Measurements from ENCODE around the gene CAP2. TPM values are rescaled to one million over a fixed set of nuclear protein-coding genes. Genes with fewer than 3 reads are reported as not detected.

The CAP2 gene
- total RNA-seq, 1 donor from 2014 or later: 21.8 TPM

- no peak for TF ChIP-seq CTCF (conservative IDR thresholded peaks at IDR 0.05)
- no peak for DNase-seq (ENCODE audit: low read depth, low spot score)
- no peaks in the 10 kb centered on the region for H3K36me3 Mint-ChIP-seq (ENCODE audit: low read depth)
- H3K27ac Mint-ChIP-seq (ENCODE audit: unreplicated experiment): no peak overlapping the region
- H3K4me1 Mint-ChIP-seq: peaks cover 15% of the 10 kb centered on the region
- peaks cover 3% of the 10 kb centered on the region for H3K9me3 Mint-ChIP-seq
- H3K27me3 Mint-ChIP-seq (ENCODE audit: low read depth): no peaks in the 10 kb centered on the region
- H3K4me3 Mint-ChIP-seq: no peak overlapping the region
These were observed 4.0 kb upstream of the CAP2 start for GRCh38 chr6:17389274-17389847.

GRCh38 chr6:17390276-17390675 is 3.1 kb upstream of the CAP2 start:
- peaks cover 3% of the 10 kb centered on the region for H3K9me3 Mint-ChIP-seq

GRCh38 chr6:17391976-17392375 is 1.4 kb upstream of the CAP2 start:
- no peaks in the 10 kb centered on the region for H3K27me3 Mint-ChIP-seq (ENCODE audit: low read depth)
- peak overlapping the region; percentile 95 for H3K4me3 Mint-ChIP-seq
- H3K4me1 Mint-ChIP-seq: peaks cover 23% of the 10 kb centered on the region
- no peak overlapping the region for H3K27ac Mint-ChIP-seq (ENCODE audit: unreplicated experiment)
- no peak for DNase-seq (ENCODE audit: low read depth, low spot score)
- no peak for TF ChIP-seq CTCF (conservative IDR thresholded peaks at IDR 0.05)
- no peaks in the 10 kb centered on the region for H3K36me3 Mint-ChIP-seq (ENCODE audit: low read depth)
- peaks cover 3% of the 10 kb centered on the region for H3K9me3 Mint-ChIP-seq

More at GRCh38 chr6:17390276-17390675, 3.1 kb upstream of the CAP2 start:
- no peaks in the 10 kb centered on the region for H3K27me3 Mint-ChIP-seq (ENCODE audit: low read depth)
- TF ChIP-seq CTCF (conservative IDR thresholded peaks at IDR 0.05): no peak
- no peak overlapping the region for H3K27ac Mint-ChIP-seq (ENCODE audit: unreplicated experiment)
- no peaks in the 10 kb centered on the region for H3K36me3 Mint-ChIP-seq (ENCODE audit: low read depth)
- DNase-seq (ENCODE audit: low read depth, low spot score): no peak
- H3K4me1 Mint-ChIP-seq: peaks cover 23% of the 10 kb centered on the region
- no peak overlapping the region for H3K4me3 Mint-ChIP-seq

GRCh38 chr6:17393892-17394631 is 667 bp downstream of the CAP2 start:
- DNase-seq (ENCODE audit: low read depth, low spot score): peak; percentile 29
- no peak for TF ChIP-seq CTCF (conservative IDR thresholded peaks at IDR 0.05)
- Mint-ChIP-seq H3K4me3 (peak overlapping the region; percentile 97), H3K36me3 (ENCODE audit: low read depth) (peaks cover 7% of the 10 kb centered on the region), H3K27me3 (ENCODE audit: low read depth) (no peaks in the 10 kb centered on the region), H3K27ac (ENCODE audit: unreplicated experiment) (peak overlapping the region; percentile 99), H3K4me1 (peaks cover 23% of the 10 kb centered on the region), H3K9me3 (no peaks in the 10 kb centered on the region)

GRCh38 chr6:17395112-17395511 is 1.7 kb downstream of the CAP2 start:
- no peak for TF ChIP-seq CTCF (conservative IDR thresholded peaks at IDR 0.05)
- H3K4me1 Mint-ChIP-seq: peaks cover 23% of the 10 kb centered on the region
- no peak for DNase-seq (ENCODE audit: low read depth, low spot score)
- peaks cover 7% of the 10 kb centered on the region for H3K36me3 Mint-ChIP-seq (ENCODE audit: low read depth)
- H3K27me3 Mint-ChIP-seq (ENCODE audit: low read depth): no peaks in the 10 kb centered on the region
- H3K9me3 Mint-ChIP-seq: peaks cover 4% of the 10 kb centered on the region
- H3K27ac Mint-ChIP-seq (ENCODE audit: unreplicated experiment): no peak overlapping the region
- peak overlapping the region; percentile 97 for H3K4me3 Mint-ChIP-seq

Data from neural crest cell (in vitro differentiated cells).